Hepatocyte (in vitro differentiated cells): ENCODE measurements around the gene TRPM6. TPM values are rescaled to one million over a fixed set of nuclear protein-coding genes. Genes with fewer than 3 reads are reported as not detected.
A peak's percentile ranks its signal among the peaks of the same experiment; 100 is the strongest.
"Not testable (repeated sequence)": the region's sequence is repeated elsewhere in the genome, so short reads cannot be mapped to it uniquely, and the experiment has no call there.

ENCODE experiments used
- DNase-seq: peaks from one replicate; pipeline ENCODE4 v3.0.0-alpha.2; 2016; ENCODE audit warnings: low spot score
- H2AFZ ChIP-seq: fragments of 200-600 bp; sonication (generic); 2 replicates; pipeline ENCODE4 v1.6.0; 2016; ENCODE audit warnings: antibody characterized with exemption, mild to moderate bottlenecking
- H3K27ac ChIP-seq: fragments of 200-600 bp; sonication (generic); 2 replicates; pipeline ENCODE4 v1.5.1; 2016; ENCODE audit warnings: mild to moderate bottlenecking
- H3K27me3 ChIP-seq: fragments of 200-600 bp; sonication (generic); 2 replicates; pipeline ENCODE4 v1.6.1; 2016
- H3K36me3 ChIP-seq: fragments of 200-600 bp; sonication (generic); replicated peaks from 2 replicates; pipeline ENCODE4 v1.5.1; 2016; ENCODE audit warnings: low read depth; ENCODE audit not compliant: insufficient read depth
- H3K4me1 ChIP-seq: fragments of 200-600 bp; sonication (generic); 2 replicates; pipeline ENCODE4 v1.5.1; 2016; ENCODE audit warnings: mild to moderate bottlenecking, moderate library complexity; ENCODE audit not compliant: insufficient read depth
- H3K4me2 ChIP-seq: fragments of 200-600 bp; sonication (generic); 2 replicates; pipeline ENCODE4 v1.6.0; 2016
- H3K4me3 ChIP-seq: fragments of 200-600 bp; sonication (generic); 2 replicates; pipeline ENCODE4 v1.5.1; 2016; ENCODE audit warnings: mild to moderate bottlenecking
- H3K79me2 ChIP-seq: fragments of 200-600 bp; sonication (generic); 2 replicates; pipeline ENCODE4 v1.6.0; 2017; ENCODE audit warnings: mild to moderate bottlenecking
- H3K9me2 ChIP-seq: fragments of 200-600 bp; sonication (generic); replicated peaks from 2 replicates; pipeline ENCODE4 v1.6.0; 2017; ENCODE audit warnings: mild to moderate bottlenecking; ENCODE audit not compliant: insufficient read depth
- H3K9me3 ChIP-seq: fragments of 200-600 bp; sonication (generic); 2 replicates; pipeline ENCODE4 v1.5.1; 2016; ENCODE audit warnings: low read depth, mild to moderate bottlenecking
- H4K20me1 ChIP-seq: fragments of 200-600 bp; sonication (generic); 2 replicates; pipeline ENCODE4 v1.6.0; 2016; ENCODE audit warnings: mild to moderate bottlenecking; ENCODE audit not compliant: insufficient read depth, poor library complexity, severe bottlenecking
- EZH2 ChIP-seq: fragments of 200-600 bp; sonication (generic); IDR thresholded peaks from 2 replicates; pipeline ENCODE4 v1.6.1; 2016; ENCODE audit warnings: antibody characterized with exemption, mild to moderate bottlenecking, borderline replicate concordance
- EZH2phosphoT487 ChIP-seq: fragments of 200-600 bp; sonication (generic); IDR thresholded peaks from one replicate; pipeline ENCODE4 v1.6.1; 2018; ENCODE audit warnings: antibody characterized with exemption, mild to moderate bottlenecking, low read depth, moderate library complexity; ENCODE audit not compliant: unreplicated experiment, severe bottlenecking
- WGBS: methylation state at CpG from one replicate; pipeline ENCODE4 v1.1.6; 2016; ENCODE audit warnings: low lambda C conversion rate; ENCODE audit errors: missing lambda C conversion rate; 5-methylcytosine and 5-hydroxymethylcytosine counted together
- polyA plus RNA-seq: library from polyadenylated mRNA; unstranded; fragments of >200 nt; fragmentation: Nextera tagmentation; extraction: Ambion mirVana; gene quantifications from 2 replicates; pipeline ENCODE4 v1.2.1, GENCODE V29; 2016
- total RNA-seq: library from RNA; depleted of rRNA; stranded (reverse); fragments of >200 nt; gene quantifications from 2 replicates; pipeline ENCODE4 v1.2.3, GENCODE V29; 2014
- TF ChIP-seq, protein P1 (sequence below): fragments of 200-600 bp; sonication (generic); IDR thresholded peaks from 2 replicates; pipeline ENCODE4 v1.5.1; 2016; ENCODE audit warnings: antibody characterized with exemption, mild to moderate bottlenecking; ENCODE audit not compliant: poor library complexity

Gene TRPM6
- total and polyA plus RNA-seq, 2 experiments from 2014 or later = 3.7 to 19.0 TPM

DNA sequence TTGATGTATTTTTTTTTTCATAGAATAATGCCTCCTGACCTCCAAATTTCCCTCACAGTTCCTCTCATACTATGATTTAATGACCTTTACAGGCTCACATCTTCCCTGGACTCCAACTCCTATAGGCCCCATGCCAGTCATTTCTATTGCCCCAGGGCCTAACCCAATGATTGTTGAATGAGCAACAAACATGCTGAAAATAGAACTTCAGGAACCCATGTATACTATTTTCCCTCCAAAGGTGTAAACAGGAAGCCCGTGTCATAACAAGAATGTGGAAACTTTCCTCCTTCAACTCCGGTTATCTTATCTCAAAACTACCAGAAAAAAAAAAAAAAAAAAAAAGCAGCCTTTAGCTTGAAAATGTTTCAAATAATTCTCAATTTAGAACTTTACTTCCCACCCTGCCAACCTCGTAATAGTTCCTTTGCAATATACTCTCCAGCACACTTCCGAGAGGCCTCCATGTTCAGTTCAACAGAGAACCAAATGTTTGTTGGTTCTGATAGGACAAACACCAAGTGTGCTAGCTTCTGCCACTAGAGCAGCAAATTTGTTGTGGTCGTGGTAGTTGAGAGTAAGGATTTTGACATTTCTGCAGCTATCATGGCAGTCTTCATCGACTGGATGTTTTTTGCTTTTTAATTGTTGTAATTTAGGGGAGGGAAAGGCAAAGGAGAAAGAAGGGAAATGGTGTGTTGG is 25.8 kb downstream of the TRPM6 start:
- Histone ChIP-seq H4K20me1 (no peaks in the 10 kb centered on the region), H3K4me1 (peaks cover 6% of the 10 kb centered on the region), H3K36me3 (no peaks in the 10 kb centered on the region), H3K9me3 (no peaks in the 10 kb centered on the region), H3K9me2 (no peaks in the 10 kb centered on the region), H3K27me3 (no peaks in the 10 kb centered on the region), H3K4me3 (no peak overlapping the region), H3K27ac (peak overlapping the region; percentile 55), H2AFZ (peak overlapping the region; percentile 6), H3K79me2 (no peaks in the 10 kb centered on the region), H3K4me2 (no peak overlapping the region)
- DNase-seq = no peak
- TF ChIP-seq, protein P1, sequence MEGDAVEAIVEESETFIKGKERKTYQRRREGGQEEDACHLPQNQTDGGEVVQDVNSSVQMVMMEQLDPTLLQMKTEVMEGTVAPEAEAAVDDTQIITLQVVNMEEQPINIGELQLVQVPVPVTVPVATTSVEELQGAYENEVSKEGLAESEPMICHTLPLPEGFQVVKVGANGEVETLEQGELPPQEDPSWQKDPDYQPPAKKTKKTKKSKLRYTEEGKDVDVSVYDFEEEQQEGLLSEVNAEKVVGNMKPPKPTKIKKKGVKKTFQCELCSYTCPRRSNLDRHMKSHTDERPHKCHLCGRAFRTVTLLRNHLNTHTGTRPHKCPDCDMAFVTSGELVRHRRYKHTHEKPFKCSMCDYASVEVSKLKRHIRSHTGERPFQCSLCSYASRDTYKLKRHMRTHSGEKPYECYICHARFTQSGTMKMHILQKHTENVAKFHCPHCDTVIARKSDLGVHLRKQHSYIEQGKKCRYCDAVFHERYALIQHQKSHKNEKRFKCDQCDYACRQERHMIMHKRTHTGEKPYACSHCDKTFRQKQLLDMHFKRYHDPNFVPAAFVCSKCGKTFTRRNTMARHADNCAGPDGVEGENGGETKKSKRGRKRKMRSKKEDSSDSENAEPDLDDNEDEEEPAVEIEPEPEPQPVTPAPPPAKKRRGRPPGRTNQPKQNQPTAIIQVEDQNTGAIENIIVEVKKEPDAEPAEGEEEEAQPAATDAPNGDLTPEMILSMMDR = no peak
- TF ChIP-seq EZH2phosphoT487 (no peak), EZH2 (no peak)
- 75% methylated on average over 6 of the region's 6 CpGs for WGBS

DNA sequence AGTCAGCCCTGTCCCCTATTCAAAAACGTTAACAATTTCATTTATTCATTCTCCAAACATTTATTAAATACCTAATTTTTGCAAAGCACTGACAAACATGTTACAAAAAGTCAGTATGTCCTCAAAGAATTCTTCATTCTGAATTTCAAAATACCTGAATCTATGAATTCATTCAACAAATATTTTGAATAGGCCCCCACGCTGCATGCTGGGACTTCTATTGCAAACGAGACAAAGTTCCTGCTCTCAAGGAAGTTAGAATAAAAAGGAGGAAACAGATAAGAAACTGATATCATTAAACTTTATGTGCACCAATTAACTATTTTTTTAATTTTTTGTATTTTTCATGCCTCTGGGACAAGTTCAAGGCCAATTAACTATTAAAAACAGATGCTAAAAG is 26.6 kb downstream of the TRPM6 start:
- DNase-seq = no peak
- Histone ChIP-seq H3K4me3 (no peak overlapping the region), H3K4me1 (peaks cover 13% of the 10 kb centered on the region), H3K27ac (peak overlapping the region; percentile 55), H3K9me3 (no peaks in the 10 kb centered on the region), H3K4me2 (no peak overlapping the region), H3K79me2 (no peaks in the 10 kb centered on the region), H2AFZ (no peak overlapping the region), H4K20me1 (no peaks in the 10 kb centered on the region), H3K36me3 (no peaks in the 10 kb centered on the region), H3K27me3 (no peaks in the 10 kb centered on the region), H3K9me2 (no peaks in the 10 kb centered on the region)
- WGBS = 72% methylated on average over 3 of the region's 3 CpGs
- TF ChIP-seq EZH2phosphoT487 (no peak), EZH2 (no peak)
- TF ChIP-seq, protein P1 = no peak

GRCh38 chr9:74860247-74860646 is 27.5 kb downstream of the TRPM6 start:
- not testable (repeated sequence) for H3K27me3 ChIP-seq, H3K36me3 ChIP-seq, H3K27ac ChIP-seq, H3K79me2 ChIP-seq, H3K4me3 ChIP-seq, H2AFZ ChIP-seq, H3K4me2 ChIP-seq, H3K9me2 ChIP-seq, H3K9me3 ChIP-seq, H4K20me1 ChIP-seq, DNase-seq
- peaks cover 14% of the 10 kb centered on the region for H3K4me1 ChIP-seq
- WGBS = 94% methylated on average over 5 of the region's 5 CpGs

GRCh38 chr9:74859786-74860185 is 27.9 kb downstream of the TRPM6 start:
- Histone ChIP-seq H3K4me2 (no peak overlapping the region), H3K27me3 (no peaks in the 10 kb centered on the region), H3K79me2 (no peaks in the 10 kb centered on the region), H3K4me3 (no peak overlapping the region), H4K20me1 (no peaks in the 10 kb centered on the region), H3K4me1 (peaks cover 14% of the 10 kb centered on the region), H3K9me3 (no peaks in the 10 kb centered on the region), H3K9me2 (no peaks in the 10 kb centered on the region), H3K27ac (no peak overlapping the region), H3K36me3 (no peaks in the 10 kb centered on the region), H2AFZ (no peak overlapping the region)
- 76% methylated on average over 2 of the region's 2 CpGs for WGBS
- TF ChIP-seq EZH2 = no peak
- TF ChIP-seq, protein P1 = no peak
- TF ChIP-seq EZH2phosphoT487 = no peak
- no peak for DNase-seq
